HepG2 (cell line): ENCODE results near the gene SIGMAR1. TPM values are rescaled to one million over a fixed set of nuclear protein-coding genes. Genes with fewer than 3 reads are reported as not detected.
A peak's percentile ranks its signal among the peaks of the same experiment; 100 is the strongest.

ENCODE experiments used
- CBX2 ChIP-seq, 2 experiments: fragments of 200-600 bp in 1 of 2; sonication (generic); formaldehyde crosslinking in 1 of 2; IDR thresholded peaks; 2 replicates each; pipeline versions ENCODE4 v1.7.0 to v1.8.1; 2018 to 2022; ENCODE audit warnings: low read depth in 2 of 2, low read length in 1 of 2, mild to moderate bottlenecking in 1 of 2, missing genetic modification reagents in 1 of 2
- ETV5 ChIP-seq: IDR thresholded peaks from 2 replicates; pipeline ENCODE4 v1.6.1; 2018; ENCODE audit warnings: missing biosample characterization, missing genetic modification reagents, inconsistent platforms, borderline replicate concordance
- FOSL2 ChIP-seq: sonication (generic); formaldehyde crosslinking; IDR thresholded peaks from 2 replicates; pipeline ENCODE4 v1.4.0; 2020; ENCODE audit warnings: missing genetic modification reagents
- GATA4 ChIP-seq: sonication (generic); IDR thresholded peaks from 2 replicates; pipeline ENCODE4 v1.6.1; 2016; ENCODE audit warnings: antibody characterized with exemption, low read depth, borderline replicate concordance
- HCFC1 ChIP-seq: fragments of 150-350 bp; IDR thresholded peaks from 2 replicates; pipeline ENCODE4 v1.6.1; 2014; ENCODE audit warnings: low read depth, low read length
- HES4 ChIP-seq: sonication (generic); formaldehyde crosslinking; IDR thresholded peaks from 2 replicates; pipeline ENCODE4 v1.9.0; 2021; ENCODE audit warnings: mild to moderate bottlenecking, missing genetic modification reagents, borderline replicate concordance
- HOXA9 ChIP-seq: sonication (generic); formaldehyde crosslinking; IDR thresholded peaks from 2 replicates; pipeline ENCODE4 v1.8.1; 2022; ENCODE audit warnings: missing genetic modification reagents, mild to moderate bottlenecking, moderate library complexity, borderline replicate concordance
- KLF15 ChIP-seq: sonication (generic); formaldehyde crosslinking; IDR thresholded peaks from 2 replicates; pipeline ENCODE4 v1.8.1; 2023; ENCODE audit warnings: borderline replicate concordance, mild to moderate bottlenecking, inconsistent platforms, missing genetic modification reagents, mixed read lengths
- MYC ChIP-seq: sonication (generic); formaldehyde crosslinking; IDR thresholded peaks from 2 replicates; pipeline ENCODE4 v1.9.0; 2021; ENCODE audit warnings: missing genetic modification reagents, borderline replicate concordance
- NFIC ChIP-seq: IDR thresholded peaks from 2 replicates; pipeline ENCODE4 v1.6.1; 2012; ENCODE audit warnings: mild to moderate bottlenecking, low read length, inconsistent platforms
- POLR2AphosphoS2 ChIP-seq: IDR thresholded peaks from 2 replicates; pipeline ENCODE4 v1.6.1; 2011; ENCODE audit warnings: low read depth, low read length, improper control_type of control experiment
- SMAD1 ChIP-seq: sonication (generic); formaldehyde crosslinking; IDR thresholded peaks from 2 replicates; pipeline ENCODE4 v1.4.0; 2020; ENCODE audit warnings: missing genetic modification reagents, low read depth, mild to moderate bottlenecking, borderline replicate concordance
- TARDBP ChIP-seq: sonication (generic); formaldehyde crosslinking; IDR thresholded peaks from 2 replicates; pipeline ENCODE4 v1.8.0; 2022; ENCODE audit warnings: mild to moderate bottlenecking, missing genetic modification reagents
- TEAD2 ChIP-seq: sonication (generic); formaldehyde crosslinking; IDR thresholded peaks from 2 replicates; pipeline ENCODE4 v1.9.0; 2021; ENCODE audit warnings: missing genetic modification reagents
- ZMAT3 ChIP-seq: sonication (generic); formaldehyde crosslinking; conservative IDR thresholded peaks from 2 replicates; pipeline ENCODE4 v1.7.0; 2021; ENCODE audit warnings: missing genetic modification reagents
- ZNF10 ChIP-seq: sonication (generic); formaldehyde crosslinking; IDR thresholded peaks from 2 replicates; pipeline ENCODE4 v1.4.0; 2020; ENCODE audit warnings: mild to moderate bottlenecking, low read depth, missing genetic modification reagents, borderline replicate concordance
- ZNF292 ChIP-seq: sonication (generic); formaldehyde crosslinking; IDR thresholded peaks from 2 replicates; pipeline ENCODE4 v1.8.1; 2022; ENCODE audit warnings: mild to moderate bottlenecking, low read depth, missing genetic modification reagents, borderline replicate concordance
- ZNF333 ChIP-seq: sonication (generic); formaldehyde crosslinking; IDR thresholded peaks from 2 replicates; pipeline ENCODE4 v1.4.0; 2020; ENCODE audit warnings: mild to moderate bottlenecking, missing genetic modification reagents, borderline replicate concordance
- ZNF598 ChIP-seq: sonication (generic); formaldehyde crosslinking; IDR thresholded peaks from 2 replicates; pipeline ENCODE4 v1.5.1; 2020; ENCODE audit warnings: mild to moderate bottlenecking, missing genetic modification reagents, borderline replicate concordance
- ZNF777 ChIP-seq: sonication (generic); formaldehyde crosslinking; IDR thresholded peaks from 2 replicates; pipeline ENCODE4 v1.4.0; 2020; ENCODE audit warnings: missing genetic modification reagents
- polyA plus RNA-seq, 8 experiments: library from polyadenylated mRNA; depleted of rRNA in 3 of 8; stranded (reverse) in 7 of 8; unstranded in 1 of 8; fragments of >200 nt; fragmentation: Illumina TruSeq in 4 of 8; extraction: Trizol in 4 of 8; gene quantifications; 2 replicates each; pipeline versions ENCODE4 v1.2.1 to v1.2.3, GENCODE V29; 2011 to 2016; ENCODE audit warnings: low read depth in 4 of 8, missing spikeins in 1 of 8, mixed read lengths in 1 of 8; ENCODE audit not compliant: insufficient read depth in 1 of 8
- total RNA-seq, 5 experiments: library from RNA; depleted of rRNA; stranded (reverse); fragments of >200 nt; fragmentation: Illumina TruSeq; extraction: Trizol; gene quantifications; 2 replicates each; pipeline ENCODE4 v1.2.3, GENCODE V29; 2016; ENCODE audit warnings: low read depth in 1 of 5
- TF ChIP-seq, protein P1 (sequence below): sonication (generic); formaldehyde crosslinking; IDR thresholded peaks from 2 replicates; pipeline ENCODE4 v1.5.0; 2020; ENCODE audit warnings: missing genetic modification reagents, mild to moderate bottlenecking, borderline replicate concordance
- TF ChIP-seq, protein P2 (sequence below), 2 experiments: fragments of 450-650 bp in 1 of 2; sonication (generic) in 1 of 2; formaldehyde crosslinking; IDR thresholded peaks; 2 replicates each; pipeline versions ENCODE4 v1.5.0 to v1.8.0; 2020 to 2022; ENCODE audit warnings: mild to moderate bottlenecking in 1 of 2, missing genetic modification reagents in 1 of 2
- TF ChIP-seq, protein P3 (sequence below): sonication (generic); formaldehyde crosslinking; conservative IDR thresholded peaks from 2 replicates; pipeline ENCODE4 v1.4.0; 2020; ENCODE audit warnings: missing genetic modification reagents

SIGMAR1 gene
- total and polyA plus RNA-seq, 2 of the 13 experiments (the other 11 are each of a cell fraction or from before 2014, with no cell fraction given): 38.9 to 60.8 TPM

DNA sequence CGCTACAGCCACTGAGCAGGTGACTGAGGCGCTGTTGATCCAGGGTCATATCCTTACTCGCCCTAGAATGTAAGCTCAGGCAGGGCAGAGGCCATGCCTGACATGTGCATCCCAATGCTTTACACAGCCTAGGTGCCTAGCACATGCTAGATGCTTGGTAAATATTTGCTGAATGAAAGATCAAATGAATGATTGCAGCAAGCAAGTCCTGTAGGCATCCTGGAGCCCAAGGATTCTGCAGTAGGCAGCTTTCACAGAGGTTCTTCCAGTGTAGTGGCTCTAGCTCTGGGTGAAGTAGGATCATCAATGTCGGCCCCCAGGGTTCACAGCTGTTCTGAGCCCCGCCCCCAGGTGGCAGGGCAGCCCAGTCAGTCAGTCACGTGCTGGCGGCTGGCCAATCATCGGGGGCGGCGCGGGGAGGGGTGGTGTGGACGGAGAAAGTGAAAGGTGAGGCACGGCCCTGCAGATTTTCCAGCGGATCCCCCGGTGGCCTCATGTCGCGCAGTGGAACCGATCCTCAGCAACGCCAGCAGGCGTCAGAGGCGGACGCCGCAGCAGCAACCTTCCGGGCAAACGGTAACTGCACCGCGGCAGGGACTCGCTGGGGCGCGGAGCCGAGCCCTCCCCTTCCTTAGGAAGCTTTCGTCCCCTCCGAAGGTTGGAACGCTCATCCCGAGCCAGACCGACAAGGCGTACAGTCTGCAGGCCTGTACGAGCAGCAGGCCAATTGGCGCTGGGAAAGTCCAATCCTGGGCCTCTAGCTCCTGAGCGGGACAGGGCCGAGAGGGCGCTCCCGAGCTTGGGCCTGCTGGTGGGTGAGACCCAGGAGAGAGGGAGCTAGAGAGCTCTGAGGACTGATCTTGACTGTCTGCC, 8.9 kb upstream of the SIGMAR1 start, which contains the start of gene GALT (continued):
- TF ChIP-seq ETV5 (CRISPR knock-in tag) (0 out of 2 replicates have a peak, but pooled peaks have one; percentile 37), HES4 (CRISPR knock-in tag) (peak; percentile 87), ZMAT3 (CRISPR knock-in tag) (no peak; the same call in 1 of the 2 replicates), MYC (CRISPR knock-in tag) (peak; percentile 72), ZNF10 (CRISPR knock-in tag) (no peak), HCFC1 (no peak), ZNF598 (CRISPR knock-in tag) (peak; percentile 68; the same call in 1 of the 2 replicates), ZNF292 (CRISPR knock-in tag) (no peak; the same call in 1 of the 2 replicates), TARDBP (CRISPR knock-in tag) (no peak; the same call in 1 of the 2 replicates), NFIC (no peak), SMAD1 (peak; percentile 54; the same call in 1 of the 2 replicates), KLF15 (no peak), ZNF333 (peak; percentile 88), POLR2AphosphoS2 (no peak), FOSL2 (CRISPR knock-in tag) (peak; percentile 58), HOXA9 (CRISPR knock-in tag) (no peak), ZNF777 (CRISPR knock-in tag) (peak; percentile 83), CBX2 (IDR thresholded peaks at IDR 0.05; ENCODE audit: low read depth, low read length) (no peak), CBX2 (CRISPR knock-in tag; IDR thresholded peaks at IDR 0.05; ENCODE audit: low read depth) (no peak), GATA4 (0 out of 2 replicates have a peak, but pooled peaks have one; percentile 31), TEAD2 (no peak)
- TF ChIP-seq, protein P1, sequence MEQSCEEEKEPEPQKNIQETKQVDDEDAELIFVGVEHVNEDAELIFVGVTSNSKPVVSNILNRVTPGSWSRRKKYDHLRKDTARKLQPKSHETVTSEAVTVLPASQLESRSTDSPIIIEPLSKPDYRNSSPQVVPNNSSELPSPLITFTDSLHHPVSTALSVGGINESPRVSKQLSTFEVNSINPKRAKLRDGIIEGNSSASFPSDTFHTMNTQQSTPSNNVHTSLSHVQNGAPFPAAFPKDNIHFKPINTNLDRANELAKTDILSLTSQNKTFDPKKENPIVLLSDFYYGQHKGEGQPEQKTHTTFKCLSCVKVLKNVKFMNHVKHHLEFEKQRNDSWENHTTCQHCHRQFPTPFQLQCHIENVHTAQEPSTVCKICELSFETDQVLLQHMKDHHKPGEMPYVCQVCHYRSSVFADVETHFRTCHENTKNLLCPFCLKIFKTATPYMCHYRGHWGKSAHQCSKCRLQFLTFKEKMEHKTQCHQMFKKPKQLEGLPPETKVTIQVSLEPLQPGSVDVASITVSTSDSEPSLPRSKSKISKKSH (CRISPR knock-in tag): peak; percentile 93; the same call in 1 of the 2 replicates
- TF ChIP-seq, protein P2, sequence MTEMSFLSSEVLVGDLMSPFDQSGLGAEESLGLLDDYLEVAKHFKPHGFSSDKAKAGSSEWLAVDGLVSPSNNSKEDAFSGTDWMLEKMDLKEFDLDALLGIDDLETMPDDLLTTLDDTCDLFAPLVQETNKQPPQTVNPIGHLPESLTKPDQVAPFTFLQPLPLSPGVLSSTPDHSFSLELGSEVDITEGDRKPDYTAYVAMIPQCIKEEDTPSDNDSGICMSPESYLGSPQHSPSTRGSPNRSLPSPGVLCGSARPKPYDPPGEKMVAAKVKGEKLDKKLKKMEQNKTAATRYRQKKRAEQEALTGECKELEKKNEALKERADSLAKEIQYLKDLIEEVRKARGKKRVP (CRISPR knock-in tag; IDR thresholded peaks at IDR 0.05): 0 out of 4 replicates have a peak, but pooled peaks of 1 of the 2 experiments have one; percentile 4
- TF ChIP-seq, protein P3, sequence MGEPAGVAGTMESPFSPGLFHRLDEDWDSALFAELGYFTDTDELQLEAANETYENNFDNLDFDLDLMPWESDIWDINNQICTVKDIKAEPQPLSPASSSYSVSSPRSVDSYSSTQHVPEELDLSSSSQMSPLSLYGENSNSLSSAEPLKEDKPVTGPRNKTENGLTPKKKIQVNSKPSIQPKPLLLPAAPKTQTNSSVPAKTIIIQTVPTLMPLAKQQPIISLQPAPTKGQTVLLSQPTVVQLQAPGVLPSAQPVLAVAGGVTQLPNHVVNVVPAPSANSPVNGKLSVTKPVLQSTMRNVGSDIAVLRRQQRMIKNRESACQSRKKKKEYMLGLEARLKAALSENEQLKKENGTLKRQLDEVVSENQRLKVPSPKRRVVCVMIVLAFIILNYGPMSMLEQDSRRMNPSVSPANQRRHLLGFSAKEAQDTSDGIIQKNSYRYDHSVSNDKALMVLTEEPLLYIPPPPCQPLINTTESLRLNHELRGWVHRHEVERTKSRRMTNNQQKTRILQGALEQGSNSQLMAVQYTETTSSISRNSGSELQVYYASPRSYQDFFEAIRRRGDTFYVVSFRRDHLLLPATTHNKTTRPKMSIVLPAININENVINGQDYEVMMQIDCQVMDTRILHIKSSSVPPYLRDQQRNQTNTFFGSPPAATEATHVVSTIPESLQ (CRISPR knock-in tag): no peak
